ENCODE results near the gene BBOX1. TPM values are rescaled to one million over a fixed set of nuclear protein-coding genes. Genes with fewer than 3 reads are reported as not detected.
"Not testable (repeated sequence)": the region's sequence is repeated elsewhere in the genome, so short reads cannot be mapped to it uniquely, and the experiment has no call there.

BBOX1 gene
- polyA plus RNA-seq, 2 of the 4 experiments (the other 2 are of a cell fraction): not detected

DNA sequence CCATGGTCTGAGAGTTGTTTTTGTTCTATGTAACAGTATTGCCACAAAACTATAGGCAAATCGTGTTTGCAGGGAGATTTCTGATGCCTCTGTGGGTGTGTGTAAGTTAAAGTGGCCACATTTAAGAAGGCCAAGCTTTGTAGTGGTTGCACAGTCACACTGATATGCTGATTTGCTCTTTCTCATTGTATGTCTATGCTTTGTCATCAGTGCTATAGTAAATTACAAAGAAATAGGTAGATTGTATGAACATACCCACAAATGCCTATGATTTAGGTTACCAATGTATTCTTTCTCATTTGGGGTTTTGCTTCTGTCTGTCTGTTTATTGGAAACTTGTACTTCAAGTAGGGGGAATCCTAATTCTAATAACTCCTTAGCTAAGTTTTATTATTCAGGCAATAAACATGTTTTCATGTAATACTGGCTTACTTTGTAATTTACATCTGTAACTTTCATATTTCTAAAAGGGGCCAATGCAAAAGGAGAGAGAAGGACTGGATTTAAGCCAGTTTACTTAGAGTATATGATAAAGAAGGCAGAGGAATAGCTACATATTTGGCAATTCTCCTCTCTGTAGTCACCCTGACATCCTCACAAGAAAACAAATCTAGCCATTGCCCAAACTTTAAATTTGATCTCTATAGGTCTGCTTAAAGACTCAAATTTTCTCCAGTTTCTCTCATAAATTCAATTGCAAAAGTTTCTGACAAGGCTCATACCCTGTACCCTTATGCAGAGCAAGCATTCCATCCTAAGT is 44.7 kb upstream of the BBOX1 start:
- 0% methylated on average over 1 of the region's 1 CpG for WGBS (ENCODE audit: missing lambda C conversion rate)
- H3K4me3 ChIP-seq: no peak overlapping the region
- DNase-seq (ENCODE audit: low read depth in 1 of 2, low spot score in 1 of 2) (no peak), FAIRE-seq (no peak), ATAC-seq (no peak)
- no peaks in the 10 kb centered on the region for H3K4me1 ChIP-seq
- TF ChIP-seq ZC3H11A (IDR thresholded peaks at IDR 0.05) (no peak), RCOR1 (IDR thresholded peaks at IDR 0.05; ENCODE audit: low read depth, low read length) (no peak), FOXS1 (CRISPR knock-in tag; IDR thresholded peaks at IDR 0.05) (no peak), POLR2AphosphoS2 (conservative IDR thresholded peaks at IDR 0.05; ENCODE audit: low read length) (no peak), CBX2 (IDR thresholded peaks at IDR 0.05; ENCODE audit: borderline replicate concordance, low read depth) (no peak), HOXB5 (CRISPR knock-in tag; IDR thresholded peaks at IDR 0.05) (no peak), ATOH8 (CRISPR knock-in tag; IDR thresholded peaks at IDR 0.05; ENCODE audit: low read depth) (no peak), JUN (IDR thresholded peaks at IDR 0.05) (no peak)
- TF ChIP-seq, protein P1, sequence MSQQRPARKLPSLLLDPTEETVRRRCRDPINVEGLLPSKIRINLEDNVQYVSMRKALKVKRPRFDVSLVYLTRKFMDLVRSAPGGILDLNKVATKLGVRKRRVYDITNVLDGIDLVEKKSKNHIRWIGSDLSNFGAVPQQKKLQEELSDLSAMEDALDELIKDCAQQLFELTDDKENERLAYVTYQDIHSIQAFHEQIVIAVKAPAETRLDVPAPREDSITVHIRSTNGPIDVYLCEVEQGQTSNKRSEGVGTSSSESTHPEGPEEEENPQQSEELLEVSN (IDR thresholded peaks at IDR 0.05; ENCODE audit: borderline replicate concordance, low read depth): no peak
- CTCF ChIA-PET: interaction anchor here (2.2 kb wide), 1 partner anchor 163 kb away, joined by 7 read pairs; no protein-coding TSS in a partner anchor
- POLR2A ChIA-PET: no interaction called here
- no peak overlapping the region for H3K4me2 ChIP-seq
- no peaks in the 10 kb centered on the region for H3K9me3 ChIP-seq
- H3K27ac ChIP-seq: no peak overlapping the region

GRCh38 chr11:26997378-26997777 is 43.2 kb upstream of the BBOX1 start:
- ChIA-PET POLR2A (no interaction called here), CTCF (no interaction called here)
- no peak overlapping the region for H3K27ac ChIP-seq
- H3K9me3 ChIP-seq: no peaks in the 10 kb centered on the region
- DNase-seq (ENCODE audit: low read depth in 1 of 2, low spot score in 1 of 2) (no peak), ATAC-seq (no peak), FAIRE-seq (no peak)
- TF ChIP-seq NR3C1 (IDR thresholded peaks at IDR 0.05) (no peak), HMGXB4 (CRISPR knock-in tag; IDR thresholded peaks at IDR 0.05; ENCODE audit: borderline replicate concordance) (no peak), RFX5 (IDR thresholded peaks at IDR 0.05) (no peak), SREBF2 (IDR thresholded peaks at IDR 0.05) (no peak), RCOR1 (IDR thresholded peaks at IDR 0.05; ENCODE audit: low read depth, low read length) (no peak), EP300 (IDR thresholded peaks at IDR 0.05) (no peak), ESRRA (IDR thresholded peaks at IDR 0.05; ENCODE audit: borderline replicate concordance, low read length) (no peak), CHD2 (IDR thresholded peaks at IDR 0.05; ENCODE audit: low read length, partially characterized antibody) (no peak), TFCP2L1 (CRISPR knock-in tag; IDR thresholded peaks at IDR 0.05) (no peak)
- H3K4me2 ChIP-seq: no peak overlapping the region
- H3K4me3 ChIP-seq: no peak overlapping the region
- no peaks in the 10 kb centered on the region for H3K4me1 ChIP-seq
- 30% methylated on average over 2 of the region's 2 CpGs for WGBS (ENCODE audit: missing lambda C conversion rate)

GRCh38 chr11:27001136-27001730 is 39.4 kb upstream of the BBOX1 start:
- H3K4me2 ChIP-seq; POLR2A ChIA-PET; H3K4me1 ChIP-seq; ATAC-seq; CTCF ChIA-PET; H3K9me3 ChIP-seq; H3K4me3 ChIP-seq; DNase-seq (ENCODE audit: low read depth in 1 of 2, low spot score in 1 of 2); FAIRE-seq; H3K27ac ChIP-seq: not testable (repeated sequence)
- WGBS (ENCODE audit: missing lambda C conversion rate): 5% methylated on average over 4 of the region's 4 CpGs
